Measurements from ENCODE around the gene STOM. TPM values are rescaled to one million over a fixed set of nuclear protein-coding genes. Genes with fewer than 3 reads are reported as not detected.

Gene STOM
- total RNA-seq, 1 experiment from 2014 or later: 33.1 TPM

GRCh38 chr9:121394292-121394691 is 24.2 kb upstream of the STOM start:
- Mint-ChIP-seq H3K4me3 (ENCODE audit: unreplicated experiment) (no peak overlapping the region), H3K4me1 (ENCODE audit: low read depth, unreplicated experiment) (peaks cover 7% of the 10 kb centered on the region), H3K27ac (ENCODE audit: unreplicated experiment) (no peak overlapping the region), H3K27me3 (ENCODE audit: insufficient read depth, unreplicated experiment) (no peaks in the 10 kb centered on the region), H3K36me3 (ENCODE audit: insufficient read depth, unreplicated experiment) (no peaks in the 10 kb centered on the region), H3K9me3 (ENCODE audit: unreplicated experiment) (peaks cover 17% of the 10 kb centered on the region)
- intact Hi-C loops (cut with micrococcal nuclease; ENCODE audit: unreplicated experiment): no loop called here
- ChIA-PET POLR2A (no interaction called here), CTCF (no interaction called here)
- peaks cover 3% of the 10 kb centered on the region; the same call in 1 of the 2 replicates for H3K9me3 ChIP-seq
- DNase-seq: no peak
- H3K4me1 ChIP-seq: no peaks in the 10 kb centered on the region
- no TSS peak for BruUV-seq (replicated peaks)
- no peaks in the 10 kb centered on the region for H3K27me3 ChIP-seq (replicated peaks; ENCODE audit: control insufficient read depth, insufficient read depth, low read length)
- no peak for TF ChIP-seq CTCF (IDR thresholded peaks at IDR 0.05; ENCODE audit: insufficient read depth in 1 of 2, low read depth in 1 of 2, low read length in 1 of 2, severe bottlenecking in 1 of 2, unreplicated experiment in 1 of 2)
- H3K36me3 ChIP-seq (ENCODE audit: control insufficient read depth, insufficient read depth, low read length): no peaks in the 10 kb centered on the region
- no peak overlapping the region for H3K4me3 ChIP-seq (ENCODE audit: low read depth, low read length)

DNA sequence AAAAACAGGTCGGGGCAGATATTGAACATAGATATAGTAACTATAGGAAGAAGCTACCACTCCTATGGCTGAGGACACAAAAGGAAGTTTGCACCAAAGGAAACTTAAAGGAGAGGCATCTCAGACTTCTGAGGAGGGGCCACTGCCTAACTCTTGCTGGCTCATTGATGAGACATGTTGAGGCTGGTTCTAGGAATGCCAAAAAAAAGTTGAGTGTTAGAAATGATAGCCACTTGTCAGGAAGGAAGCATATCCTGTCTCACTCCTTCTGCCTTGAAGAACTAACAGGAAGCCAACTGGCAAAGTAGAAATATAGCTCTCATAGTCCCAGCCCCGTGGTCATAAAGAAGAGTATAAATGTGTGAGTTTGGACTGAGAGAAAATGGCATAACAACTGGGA is 23.3 kb upstream of the STOM start:
- Histone ChIP-seq H3K27me3 (replicated peaks; ENCODE audit: control insufficient read depth, insufficient read depth, low read length) (no peaks in the 10 kb centered on the region), H3K4me1 (no peaks in the 10 kb centered on the region), H3K36me3 (ENCODE audit: control insufficient read depth, insufficient read depth, low read length) (no peaks in the 10 kb centered on the region), H3K9me3 (peaks cover 3% of the 10 kb centered on the region; the same call in 1 of the 2 replicates), H3K4me3 (ENCODE audit: low read depth, low read length) (no peak overlapping the region)
- Mint-ChIP-seq H3K27me3 (ENCODE audit: insufficient read depth, unreplicated experiment) (no peaks in the 10 kb centered on the region), H3K36me3 (ENCODE audit: insufficient read depth, unreplicated experiment) (no peaks in the 10 kb centered on the region), H3K4me3 (ENCODE audit: unreplicated experiment) (no peak overlapping the region), H3K4me1 (ENCODE audit: low read depth, unreplicated experiment) (peaks cover 7% of the 10 kb centered on the region), H3K27ac (ENCODE audit: unreplicated experiment) (no peak overlapping the region), H3K9me3 (ENCODE audit: unreplicated experiment) (peaks cover 17% of the 10 kb centered on the region)
- ChIA-PET POLR2A (no interaction called here), CTCF (no interaction called here)
- no peak for DNase-seq
- TF ChIP-seq CTCF (IDR thresholded peaks at IDR 0.05; ENCODE audit: insufficient read depth in 1 of 2, low read depth in 1 of 2, low read length in 1 of 2, severe bottlenecking in 1 of 2, unreplicated experiment in 1 of 2): no peak
- intact Hi-C loops (cut with micrococcal nuclease; ENCODE audit: unreplicated experiment): no loop called here
- BruUV-seq (replicated peaks): no TSS peak

- Histone ChIP-seq H3K27me3 (replicated peaks; ENCODE audit: control insufficient read depth, insufficient read depth, low read length) (no peaks in the 10 kb centered on the region), H3K4me3 (ENCODE audit: low read depth, low read length) (no peak overlapping the region), H3K4me1 (peaks cover 9% of the 10 kb centered on the region; the same call in 1 of the 2 replicates), H3K36me3 (ENCODE audit: control insufficient read depth, insufficient read depth, low read length) (no peaks in the 10 kb centered on the region), H3K9me3 (no peaks in the 10 kb centered on the region)
- Mint-ChIP-seq H3K4me1 (ENCODE audit: low read depth, unreplicated experiment) (peaks cover 14% of the 10 kb centered on the region), H3K4me3 (ENCODE audit: unreplicated experiment) (no peak overlapping the region), H3K9me3 (ENCODE audit: unreplicated experiment) (no peaks in the 10 kb centered on the region), H3K36me3 (ENCODE audit: insufficient read depth, unreplicated experiment) (no peaks in the 10 kb centered on the region), H3K27ac (ENCODE audit: unreplicated experiment) (no peak overlapping the region), H3K27me3 (ENCODE audit: insufficient read depth, unreplicated experiment) (no peaks in the 10 kb centered on the region)
- no TSS peak for BruUV-seq (replicated peaks)
- no peak for DNase-seq
- ChIA-PET CTCF (no interaction called here), POLR2A (no interaction called here)
- intact Hi-C loops (cut with micrococcal nuclease; ENCODE audit: unreplicated experiment): no loop called here
- TF ChIP-seq CTCF (IDR thresholded peaks at IDR 0.05; ENCODE audit: insufficient read depth in 1 of 2, low read depth in 1 of 2, low read length in 1 of 2, severe bottlenecking in 1 of 2, unreplicated experiment in 1 of 2): no peak
Measured at GRCh38 chr9:121390372-121390771, 20.3 kb upstream of the STOM start.
